SH-SY5Y (cell line): ENCODE measurements around the gene PPP1R14B.

Experiments
- GATA2 ChIP-seq: IDR thresholded peaks from 2 replicates; pipeline ENCODE4 v1.6.1; 2011; ENCODE audit warnings: mild to moderate bottlenecking, low read depth, low read length
- GATA3 ChIP-seq: IDR thresholded peaks from 2 replicates; pipeline ENCODE4 v1.6.1; 2011; ENCODE audit warnings: low read depth, mild to moderate bottlenecking, low read length, moderate library complexity

PPP1R14B gene

GRCh38 chr11:64210301-64211020 is 36.3 kb downstream of the PPP1R14B start:
- TF ChIP-seq GATA2 (no peak), GATA3 (no peak)

- TF ChIP-seq GATA2 (no peak), GATA3 (no peak)
These were observed 37.2 kb downstream of the PPP1R14B start for GRCh38 chr11:64209563-64209843.

DNA sequence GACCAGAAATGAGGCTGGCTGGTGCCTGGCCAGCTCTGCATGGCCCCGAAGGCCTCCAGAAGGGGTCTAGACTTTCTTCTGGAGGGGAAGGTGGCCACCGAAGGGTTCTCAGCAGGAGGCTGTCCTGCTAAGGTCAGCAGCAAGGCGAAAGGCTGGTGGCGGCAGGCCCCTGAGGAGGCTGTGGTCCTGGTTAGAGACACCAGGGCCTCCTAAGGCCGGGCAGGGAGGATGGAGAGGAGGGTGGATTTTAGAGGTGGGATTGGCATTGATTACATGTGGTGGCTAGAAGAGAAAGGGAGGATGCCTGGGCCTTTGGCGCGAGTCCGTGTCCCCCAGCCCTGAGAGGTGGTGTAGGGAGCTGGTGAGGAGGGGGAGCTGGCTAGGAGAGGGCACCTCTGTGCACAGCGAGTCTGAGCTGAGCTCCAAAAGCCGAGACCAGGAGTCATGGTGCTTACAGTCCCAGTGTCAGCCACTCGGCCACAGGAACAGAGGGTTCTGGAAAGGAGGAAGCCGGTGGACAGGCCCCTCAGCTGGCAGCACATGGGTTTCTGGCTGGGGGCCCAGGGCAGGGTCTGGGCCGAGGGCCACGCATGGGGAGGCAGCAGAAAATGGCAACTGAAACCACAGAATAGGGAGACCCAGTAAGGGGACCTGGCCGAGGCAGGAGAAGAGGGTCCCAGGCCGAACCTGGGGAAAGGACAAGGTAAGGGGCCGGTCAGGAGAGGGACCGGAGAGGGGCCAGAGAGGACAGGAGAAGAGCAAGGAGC is 37.8 kb downstream of the PPP1R14B start:
- TF ChIP-seq GATA2, result no peak
- TF ChIP-seq GATA3, result no peak

- TF ChIP-seq GATA2, result no peak
- no peak for TF ChIP-seq GATA3
These were observed 38.5 kb downstream of the PPP1R14B start for GRCh38 chr11:64208086-64208795.

DNA sequence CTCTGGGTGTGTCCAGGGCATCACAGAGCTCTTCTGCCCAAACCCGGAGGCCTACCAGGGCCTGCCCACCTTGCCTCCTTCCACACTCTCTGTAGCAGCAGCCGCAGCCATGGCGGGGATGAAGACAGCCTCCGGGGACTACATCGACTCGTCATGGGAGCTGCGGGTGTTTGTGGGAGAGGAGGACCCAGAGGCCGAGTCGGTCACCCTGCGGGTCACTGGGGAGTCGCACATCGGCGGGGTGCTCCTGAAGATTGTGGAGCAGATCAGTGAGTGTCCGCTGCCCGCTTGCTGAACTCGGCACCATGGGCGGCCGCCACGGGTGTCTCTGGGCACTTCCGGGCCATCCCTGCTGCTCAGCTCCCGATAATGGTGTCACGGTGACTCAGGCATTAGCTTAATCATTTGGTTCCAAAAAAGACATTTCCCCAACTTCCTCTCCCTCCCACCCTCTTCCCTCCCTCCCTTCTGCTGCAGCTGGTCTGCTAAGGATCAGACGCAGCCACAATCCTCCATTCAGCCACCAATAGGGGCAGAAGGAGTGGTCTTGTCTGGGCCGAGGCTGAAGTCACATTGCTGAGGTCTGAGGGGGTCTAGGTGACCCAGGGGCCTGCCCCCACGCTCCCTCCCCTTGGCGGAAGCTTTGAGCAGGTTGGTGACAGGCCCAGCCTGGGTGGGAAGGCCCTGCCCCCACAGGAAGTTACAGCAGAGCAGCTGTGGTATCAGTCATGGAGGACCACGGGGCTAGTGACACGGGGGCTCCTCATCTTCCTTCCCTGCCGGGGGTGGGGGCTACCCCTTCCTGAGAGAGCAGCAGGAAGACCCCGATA is 39.3 kb downstream of the PPP1R14B start:
- TF ChIP-seq GATA2 (no peak), GATA3 (no peak)

- TF ChIP-seq GATA3 (no peak), GATA2 (no peak)
These were observed 40.1 kb downstream of the PPP1R14B start, which contains the start of gene FERMT3 for GRCh38 chr11:64206457-64207255. Gene FERMT3 (plus strand): TSS chr11:64206721. CDS start chr11:64207365, 644 bp downstream.

DNA sequence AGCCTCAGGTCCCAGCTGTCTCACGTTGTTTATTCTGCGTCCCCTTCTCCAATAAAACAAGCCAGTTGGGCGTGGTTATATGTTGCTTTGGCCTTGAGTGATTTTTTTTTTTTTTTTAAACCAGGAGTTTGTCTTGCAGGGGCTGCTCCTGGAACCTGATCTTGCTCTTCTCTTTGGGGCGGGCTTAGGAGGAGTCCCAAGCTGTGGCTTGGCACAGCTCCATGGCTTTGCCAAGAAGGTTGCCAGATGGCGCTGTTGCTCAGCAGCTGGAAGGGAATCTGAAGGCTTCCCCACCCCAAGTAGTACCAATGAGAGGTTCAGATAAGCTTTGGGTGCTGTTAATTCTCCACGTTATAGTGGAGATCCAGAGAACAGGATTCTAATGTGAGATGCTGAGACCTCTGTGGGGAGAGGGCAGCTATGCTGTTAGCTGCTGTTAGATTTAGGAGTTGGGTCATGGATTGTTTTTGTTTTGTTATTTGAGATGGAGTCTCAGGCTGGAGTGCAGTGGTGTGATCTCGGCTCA is 42.2 kb downstream of the PPP1R14B start:
- no peak for TF ChIP-seq GATA3
- TF ChIP-seq GATA2, result no peak

- no peak for TF ChIP-seq GATA3
- no peak for TF ChIP-seq GATA2
These were observed 42.7 kb downstream of the PPP1R14B start for GRCh38 chr11:64204080-64204440.

GRCh38 chr11:64203421-64204079 is 43.2 kb downstream of the PPP1R14B start:
- TF ChIP-seq GATA2 (no peak), GATA3 (no peak)

GRCh38 chr11:64202992-64203391 is 43.8 kb downstream of the PPP1R14B start:
- no peak for TF ChIP-seq GATA3
- TF ChIP-seq GATA2, result no peak

DNA sequence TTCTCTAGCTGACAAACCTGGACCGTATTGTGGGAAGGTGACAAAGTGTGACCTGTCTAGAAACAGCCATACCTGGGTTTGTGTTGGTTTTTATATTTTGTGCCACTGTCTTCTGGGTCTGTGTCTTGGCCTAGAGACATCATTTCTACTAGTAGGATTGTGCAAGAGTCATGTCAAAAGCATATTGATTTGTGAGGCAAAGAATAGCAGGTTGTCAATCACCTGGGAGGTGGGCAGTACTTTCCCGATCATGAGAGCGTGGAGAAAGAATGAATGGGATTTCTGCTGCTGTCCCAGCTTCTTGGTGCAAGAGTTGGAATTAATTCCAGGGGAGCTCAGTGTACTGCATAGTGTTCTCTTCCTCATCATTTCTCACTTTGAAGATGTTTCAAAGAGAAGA is 45.2 kb downstream of the PPP1R14B start:
- TF ChIP-seq GATA2 (no peak), GATA3 (no peak)

DNA sequence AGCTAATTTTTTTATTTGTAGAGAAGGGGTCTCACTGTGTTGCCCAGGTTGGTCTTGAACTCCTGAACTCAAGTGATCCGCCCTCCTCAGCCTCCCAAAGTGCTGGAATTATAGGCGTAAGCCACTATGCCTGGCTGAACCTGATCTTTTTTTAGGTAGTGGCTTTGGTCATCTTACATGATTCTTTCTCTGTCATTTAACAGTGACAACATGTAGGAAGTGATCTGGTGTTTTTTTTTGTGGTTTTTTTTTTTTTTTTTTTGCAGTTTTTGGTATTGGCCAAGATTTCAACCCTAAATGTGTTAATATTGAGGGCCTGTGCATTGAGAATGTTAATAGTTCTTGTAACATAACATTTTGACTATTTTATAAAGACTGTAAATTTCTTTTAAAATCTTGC is 48.2 kb downstream of the PPP1R14B start:
- no peak for TF ChIP-seq GATA3
- TF ChIP-seq GATA2, result no peak
